Erythroblast (primary cell): ENCODE measurements around the gene CXCL14.

Source experiments
- GATA1 ChIP-seq: IDR thresholded peaks from 2 replicates; pipeline ENCODE4 v1.6.1; 2011; ENCODE audit warnings: low read depth, mild to moderate bottlenecking, control low read depth, low read length, moderate library complexity
- POLR2A ChIP-seq: IDR thresholded peaks from 2 replicates; pipeline ENCODE4 v1.6.1; 2011; ENCODE audit warnings: mild to moderate bottlenecking, low read length

DNA sequence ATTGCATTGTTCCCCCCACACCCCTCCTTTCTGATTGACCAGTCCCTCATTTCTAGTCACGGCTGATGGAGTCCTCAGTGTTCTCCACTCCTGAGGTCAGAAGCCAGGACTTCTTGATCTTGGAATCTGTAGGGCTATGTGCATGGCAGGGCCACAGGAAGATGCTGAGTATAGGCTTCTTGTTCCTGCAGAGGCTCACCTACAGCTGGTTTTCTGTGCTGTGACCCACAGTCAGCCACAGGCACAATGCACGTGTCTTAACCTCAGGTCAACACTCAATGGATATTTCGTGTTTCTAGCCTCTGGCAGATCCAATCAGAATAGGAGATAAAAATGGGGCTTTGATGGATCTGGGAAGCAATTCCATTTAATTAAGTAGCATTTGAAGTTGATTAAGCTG lies 14.3 kb upstream of the CXCL14 start:
- TF ChIP-seq POLR2A (no peak), GATA1 (no peak)
